GM12864 (cell line): ENCODE results near the gene GRIFIN.

Experiments
- DNase-seq: peaks from one replicate; pipeline ENCODE4 v3.0.0-alpha.2; 2011; ENCODE audit warnings: low read depth
- H3K4me3 ChIP-seq: 2 replicates; pipeline ENCODE4 v1.5.1; 2011; ENCODE audit warnings: mild to moderate bottlenecking, low read depth, low read length, control low read depth
- CTCF ChIP-seq: IDR thresholded peaks from 2 replicates; pipeline ENCODE4 v1.5.1; 2011; ENCODE audit warnings: low read depth, mild to moderate bottlenecking, moderate library complexity, low read length, control low read depth, inconsistent platforms; ENCODE audit errors: missing control alignments

The GRIFIN gene

GRCh38 chr7:2521952-2522591 is 45.9 kb upstream of the GRIFIN start:
- no peak for DNase-seq
- TF ChIP-seq CTCF = no peak
- H3K4me3 ChIP-seq = no peak overlapping the region

- no peak overlapping the region for H3K4me3 ChIP-seq
- DNase-seq = no peak
- TF ChIP-seq CTCF = no peak
Measured at GRCh38 chr7:2521341-2521745, 45.1 kb upstream of the GRIFIN start.

- no peak overlapping the region for H3K4me3 ChIP-seq
- TF ChIP-seq CTCF = no peak
- DNase-seq = no peak
Measured at GRCh38 chr7:2520761-2521290, 44.6 kb upstream of the GRIFIN start.

GRCh38 chr7:2520131-2520760 is 44.0 kb upstream of the GRIFIN start:
- TF ChIP-seq CTCF = no peak
- H3K4me3 ChIP-seq = no peak overlapping the region
- DNase-seq = no peak

- DNase-seq = peak; percentile 40
- peak within 1 kb of the TSS; percentile 56 for H3K4me3 ChIP-seq
- no peak for TF ChIP-seq CTCF
Measured at GRCh38 chr7:2519119-2519930, 43.1 kb upstream of the GRIFIN start, which contains the start of gene LFNG. Gene LFNG (plus strand): TSS chr7:2519774. CDS start chr7:2519862, 88 bp downstream.

- no peak for DNase-seq
- no peak for TF ChIP-seq CTCF
- peak overlapping the region; percentile 56 for H3K4me3 ChIP-seq
Measured at GRCh38 chr7:2518737-2519118, 42.5 kb upstream of the GRIFIN start.
